NT2/D1 (cell line): Measurements from ENCODE around the gene NT5DC3.

Experiments
- SUZ12 ChIP-seq: IDR thresholded peaks from 2 replicates; pipeline ENCODE4 v1.6.1; 2011; ENCODE audit not compliant: insufficient read length, insufficient read depth; ENCODE audit errors: extremely low read depth
- YY1 ChIP-seq: IDR thresholded peaks from 2 replicates; pipeline ENCODE4 v1.6.1; 2011; ENCODE audit not compliant: insufficient read length, insufficient read depth
- ZNF274 ChIP-seq: IDR thresholded peaks from 2 replicates; pipeline ENCODE4 v1.6.1; 2011; ENCODE audit warnings: mild to moderate bottlenecking, low read depth, low read length

- TF ChIP-seq SUZ12: no peak
- no peak for TF ChIP-seq YY1
- no peak for TF ChIP-seq ZNF274
Measured at GRCh38 chr12:103821773-103822172, 19.3 kb downstream of the NT5DC3 start.
